ENCODE measurements around the gene TET2.
A peak's percentile ranks its signal among the peaks of the same experiment; 100 is the strongest.

TET2 gene

DNA sequence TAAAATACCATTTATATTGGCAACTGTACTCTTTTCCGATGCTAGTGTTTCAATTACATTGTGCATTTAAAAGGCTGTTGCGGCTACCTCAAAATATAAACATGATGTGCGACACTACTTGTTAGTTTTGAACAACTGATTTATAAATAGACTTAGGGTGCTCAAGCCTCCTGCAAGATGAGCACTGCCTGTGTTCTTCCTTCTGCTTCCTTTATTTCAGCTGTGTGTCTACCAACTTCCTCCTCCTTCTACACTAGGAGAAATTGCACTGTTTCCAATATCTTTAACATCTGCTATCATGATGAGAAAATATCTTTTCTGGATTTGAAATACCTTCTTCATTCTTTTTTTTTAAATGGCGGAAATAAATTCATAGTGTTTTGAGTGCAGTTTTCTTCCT lies 24.0 kb downstream of the TET2 start:
- Histone ChIP-seq H2BK5ac (ENCODE audit: low read depth, low read length, poor library complexity, severe bottlenecking) (no peak overlapping the region), H3K9ac (ENCODE audit: low read length) (no peak overlapping the region), H4K91ac (ENCODE audit: low read length) (no peak overlapping the region), H3K9me3 (ENCODE audit: control insufficient read depth, low read length) (no peaks in the 10 kb centered on the region), H3K14ac (ENCODE audit: low read length in 2 of 2) (no peak overlapping the region), H3K18ac (ENCODE audit: low read depth in 1 of 2, low read length in 2 of 2) (no peak overlapping the region), H3K4me2 (ENCODE audit: low read length, poor library complexity, severe bottlenecking) (no peak overlapping the region), H3K4me1 (ENCODE audit: control insufficient read depth, insufficient read depth, low read depth, low read length) (no peaks in the 10 kb centered on the region), H3K27me3 (ENCODE audit: control insufficient read depth in 1 of 2, insufficient read depth in 1 of 2, low read length in 2 of 2) (no peaks in the 10 kb centered on the region), H3K4me3 (ENCODE audit: insufficient read depth in 1 of 2, low read depth in 1 of 2, low read length in 2 of 2) (no peak overlapping the region), H2BK15ac (ENCODE audit: low read depth, poor library complexity, severe bottlenecking) (no peak overlapping the region), H2AFZ (ENCODE audit: low read depth, low read length) (no peak overlapping the region), H2BK12ac (ENCODE audit: low read length in 2 of 2) (no peak overlapping the region), H3K36me3 (ENCODE audit: control insufficient read depth in 1 of 2, insufficient read depth in 2 of 2, low read depth in 1 of 2, low read length in 2 of 2) (no peaks in the 10 kb centered on the region), H4K8ac (ENCODE audit: low read length) (no peak overlapping the region), H3K4ac (ENCODE audit: low read depth in 1 of 2, low read length in 2 of 2) (no peak overlapping the region), H3K79me1 (replicated peaks; ENCODE audit: low read length, poor library complexity, severe bottlenecking) (peaks cover 19% of the 10 kb centered on the region), H2BK120ac (ENCODE audit: low read depth, low read length) (no peak overlapping the region), H3K27ac (ENCODE audit: low read length, poor library complexity, severe bottlenecking) (no peak overlapping the region), H2AK5ac (ENCODE audit: low read length, severe bottlenecking) (no peak overlapping the region), H3K23ac (ENCODE audit: low read length in 2 of 2) (no peak overlapping the region)
- DNase-seq, result no peak
- 99% methylated on average over 4 of the region's 4 CpGs for WGBS

DNA sequence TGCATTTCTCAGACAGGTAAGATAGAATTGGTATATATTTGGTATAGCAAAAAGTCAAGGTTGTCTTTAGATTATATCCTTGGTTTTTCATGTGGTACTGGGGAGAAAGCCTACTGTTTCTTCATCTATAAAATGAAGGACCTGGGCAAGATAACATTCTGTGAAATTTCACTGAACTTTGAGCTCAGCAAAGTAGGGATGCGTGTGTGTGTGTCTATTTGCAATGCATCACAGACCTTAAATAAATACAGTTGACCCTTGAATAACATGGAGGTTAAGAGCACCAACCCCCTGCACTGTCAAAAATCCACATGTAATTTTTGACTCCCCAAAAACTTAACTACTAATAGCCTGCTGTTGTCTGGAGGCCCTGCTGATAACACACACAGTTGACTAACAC lies 25.2 kb downstream of the TET2 start:
- Histone ChIP-seq H3K79me1 (replicated peaks; ENCODE audit: low read length, poor library complexity, severe bottlenecking) (peaks cover 19% of the 10 kb centered on the region), H3K4me1 (ENCODE audit: control insufficient read depth, insufficient read depth, low read depth, low read length) (no peaks in the 10 kb centered on the region), H3K14ac (ENCODE audit: low read length in 2 of 2) (no peak overlapping the region), H2AFZ (ENCODE audit: low read depth, low read length) (no peak overlapping the region), H4K8ac (ENCODE audit: low read length) (no peak overlapping the region), H3K9ac (ENCODE audit: low read length) (no peak overlapping the region), H3K4me2 (ENCODE audit: low read length, poor library complexity, severe bottlenecking) (no peak overlapping the region), H3K18ac (ENCODE audit: low read depth in 1 of 2, low read length in 2 of 2) (no peak overlapping the region), H3K4me3 (ENCODE audit: insufficient read depth in 1 of 2, low read depth in 1 of 2, low read length in 2 of 2) (no peak overlapping the region), H3K27ac (ENCODE audit: low read length, poor library complexity, severe bottlenecking) (no peak overlapping the region), H3K36me3 (ENCODE audit: control insufficient read depth in 1 of 2, insufficient read depth in 2 of 2, low read depth in 1 of 2, low read length in 2 of 2) (no peaks in the 10 kb centered on the region), H2BK15ac (ENCODE audit: low read depth, poor library complexity, severe bottlenecking) (no peak overlapping the region), H3K23ac (ENCODE audit: low read length in 2 of 2) (no peak overlapping the region), H2AK5ac (ENCODE audit: low read length, severe bottlenecking) (no peak overlapping the region), H3K27me3 (ENCODE audit: control insufficient read depth in 1 of 2, insufficient read depth in 1 of 2, low read length in 2 of 2) (no peaks in the 10 kb centered on the region), H2BK12ac (ENCODE audit: low read length in 2 of 2) (no peak overlapping the region), H2BK5ac (ENCODE audit: low read depth, low read length, poor library complexity, severe bottlenecking) (no peak overlapping the region), H4K91ac (ENCODE audit: low read length) (no peak overlapping the region), H2BK120ac (ENCODE audit: low read depth, low read length) (no peak overlapping the region), H3K4ac (ENCODE audit: low read depth in 1 of 2, low read length in 2 of 2) (no peak overlapping the region), H3K9me3 (ENCODE audit: control insufficient read depth, low read length) (no peaks in the 10 kb centered on the region)
- no peak for DNase-seq
- no CpG with 5 or more reads among the region's 1 CpG for WGBS

DNA sequence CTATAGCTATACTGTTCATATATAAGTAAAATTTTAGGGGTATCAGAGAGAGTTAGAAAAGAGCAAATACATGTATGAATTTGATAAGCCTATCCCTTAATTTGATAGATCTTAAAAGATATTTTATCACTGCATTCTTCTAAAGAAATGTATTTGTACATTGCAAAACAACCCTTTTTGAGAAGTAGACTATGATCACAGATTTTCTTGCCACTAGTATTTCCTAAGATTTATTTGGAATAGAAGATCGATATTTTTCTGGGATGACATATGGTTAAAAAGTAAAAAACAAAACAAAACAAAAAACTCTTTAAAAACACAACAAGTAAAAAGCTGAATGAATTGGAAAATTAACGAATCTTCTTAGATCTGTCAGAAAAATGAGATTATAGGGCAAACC lies 27.4 kb downstream of the TET2 start:
- no peak overlapping the region for H3K18ac ChIP-seq (ENCODE audit: low read depth in 1 of 2, low read length in 2 of 2)
- no CpG with 5 or more reads among the region's 2 CpGs for WGBS
- H3K4me2 ChIP-seq (ENCODE audit: low read length, poor library complexity, severe bottlenecking), result no peak overlapping the region
- H2BK15ac ChIP-seq (ENCODE audit: low read depth, poor library complexity, severe bottlenecking), result no peak overlapping the region
- H2AFZ ChIP-seq (ENCODE audit: low read depth, low read length), result no peak overlapping the region
- DNase-seq, result no peak
- no peak overlapping the region for H2AK5ac ChIP-seq (ENCODE audit: low read length, severe bottlenecking)
- H3K36me3 ChIP-seq (ENCODE audit: control insufficient read depth in 1 of 2, insufficient read depth in 2 of 2, low read depth in 1 of 2, low read length in 2 of 2), result no peaks in the 10 kb centered on the region
- H3K27ac ChIP-seq (ENCODE audit: low read length, poor library complexity, severe bottlenecking), result no peak overlapping the region
- H2BK5ac ChIP-seq (ENCODE audit: low read depth, low read length, poor library complexity, severe bottlenecking), result no peak overlapping the region
- H3K27me3 ChIP-seq (ENCODE audit: control insufficient read depth in 1 of 2, insufficient read depth in 1 of 2, low read length in 2 of 2), result no peaks in the 10 kb centered on the region
- H3K23ac ChIP-seq (ENCODE audit: low read length in 2 of 2), result no peak overlapping the region
- H3K4me3 ChIP-seq (ENCODE audit: insufficient read depth in 1 of 2, low read depth in 1 of 2, low read length in 2 of 2), result no peak overlapping the region
- H3K4ac ChIP-seq (ENCODE audit: low read depth in 1 of 2, low read length in 2 of 2), result no peak overlapping the region
- H3K9me3 ChIP-seq (ENCODE audit: control insufficient read depth, low read length), result no peaks in the 10 kb centered on the region
- no peak overlapping the region for H3K9ac ChIP-seq (ENCODE audit: low read length)
- H4K8ac ChIP-seq (ENCODE audit: low read length), result no peak overlapping the region
- H3K79me1 ChIP-seq (replicated peaks; ENCODE audit: low read length, poor library complexity, severe bottlenecking), result peaks cover 17% of the 10 kb centered on the region
- no peaks in the 10 kb centered on the region for H3K4me1 ChIP-seq (ENCODE audit: control insufficient read depth, insufficient read depth, low read depth, low read length)
- H3K14ac ChIP-seq (ENCODE audit: low read length in 2 of 2), result no peak overlapping the region
- H2BK12ac ChIP-seq (ENCODE audit: low read length in 2 of 2), result no peak overlapping the region
- H4K91ac ChIP-seq (ENCODE audit: low read length), result no peak overlapping the region
- no peak overlapping the region for H2BK120ac ChIP-seq (ENCODE audit: low read depth, low read length)

DNA sequence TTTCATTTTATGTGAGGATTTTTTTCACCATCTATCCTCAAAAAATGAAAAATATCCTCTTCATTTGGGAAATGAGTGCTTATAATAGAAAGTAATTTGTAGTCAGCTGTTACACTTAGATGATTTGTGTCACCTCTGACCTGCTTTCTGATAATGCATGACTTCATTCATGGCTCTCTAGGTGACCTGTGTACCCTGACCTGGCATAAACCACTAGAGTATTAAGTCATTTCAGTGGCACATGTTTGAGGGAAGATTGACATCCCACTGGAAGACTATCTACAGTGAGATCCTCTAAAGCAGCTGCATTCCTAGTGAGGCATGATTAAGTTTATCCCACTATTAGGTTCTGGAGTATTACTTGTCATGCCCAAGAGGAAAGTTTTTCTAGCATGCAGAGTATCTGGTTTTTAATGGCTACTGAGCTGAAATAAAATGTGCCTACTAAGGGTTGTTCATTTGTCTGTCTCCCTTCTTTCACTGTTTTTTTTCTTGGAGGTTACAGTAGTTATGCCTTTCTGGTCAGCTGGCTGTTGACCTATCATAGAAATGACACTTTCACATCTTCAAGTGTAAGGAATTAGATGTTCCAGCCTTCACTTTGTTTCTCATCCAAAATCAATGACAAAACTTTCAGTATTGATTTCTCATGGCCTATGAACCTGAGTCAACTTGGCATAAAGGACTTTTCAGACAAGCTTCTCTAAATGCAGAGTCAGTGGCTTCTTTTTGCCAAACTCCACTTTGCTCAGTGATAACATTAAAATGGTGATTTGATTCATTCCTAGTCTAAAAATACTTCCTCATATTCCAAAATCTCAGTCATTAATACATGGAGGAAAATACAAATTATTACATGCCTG lies 33.1 kb downstream of the TET2 start:
- no peaks in the 10 kb centered on the region for H3K9me3 ChIP-seq (ENCODE audit: control insufficient read depth, low read length)
- no peaks in the 10 kb centered on the region for H3K27me3 ChIP-seq (ENCODE audit: control insufficient read depth in 1 of 2, insufficient read depth in 1 of 2, low read length in 2 of 2)
- DNase-seq, result peak; percentile 22
- no peak overlapping the region for H2BK15ac ChIP-seq (ENCODE audit: low read depth, poor library complexity, severe bottlenecking)
- no peak overlapping the region for H2BK120ac ChIP-seq (ENCODE audit: low read depth, low read length)
- H3K36me3 ChIP-seq (ENCODE audit: control insufficient read depth in 1 of 2, insufficient read depth in 2 of 2, low read depth in 1 of 2, low read length in 2 of 2), result no peaks in the 10 kb centered on the region
- no peak overlapping the region for H3K27ac ChIP-seq (ENCODE audit: low read length, poor library complexity, severe bottlenecking)
- no peak overlapping the region for H4K8ac ChIP-seq (ENCODE audit: low read length)
- no peak overlapping the region for H3K4me2 ChIP-seq (ENCODE audit: low read length, poor library complexity, severe bottlenecking)
- no peak overlapping the region for H3K18ac ChIP-seq (ENCODE audit: low read depth in 1 of 2, low read length in 2 of 2)
- H3K4me3 ChIP-seq (ENCODE audit: insufficient read depth in 1 of 2, low read depth in 1 of 2, low read length in 2 of 2), result no peak overlapping the region
- no peak overlapping the region for H3K9ac ChIP-seq (ENCODE audit: low read length)
- H2BK12ac ChIP-seq (ENCODE audit: low read length in 2 of 2), result no peak overlapping the region
- H3K79me1 ChIP-seq (replicated peaks; ENCODE audit: low read length, poor library complexity, severe bottlenecking), result peaks cover 10% of the 10 kb centered on the region
- H3K4me1 ChIP-seq (ENCODE audit: control insufficient read depth, insufficient read depth, low read depth, low read length), result no peaks in the 10 kb centered on the region
- H2BK5ac ChIP-seq (ENCODE audit: low read depth, low read length, poor library complexity, severe bottlenecking), result no peak overlapping the region
- no peak overlapping the region for H4K91ac ChIP-seq (ENCODE audit: low read length)
- H3K23ac ChIP-seq (ENCODE audit: low read length in 2 of 2), result no peak overlapping the region
- H3K14ac ChIP-seq (ENCODE audit: low read length in 2 of 2), result no peak overlapping the region
- H2AFZ ChIP-seq (ENCODE audit: low read depth, low read length), result no peak overlapping the region
- no peak overlapping the region for H2AK5ac ChIP-seq (ENCODE audit: low read length, severe bottlenecking)
- H3K4ac ChIP-seq (ENCODE audit: low read depth in 1 of 2, low read length in 2 of 2), result no peak overlapping the region
